ENCODE data around the gene DEAF1. TPM values are rescaled to one million over a fixed set of nuclear protein-coding genes. Genes with fewer than 3 reads are reported as not detected.

Gene DEAF1
- total RNA-seq, 2 experiments from 2014 or later = 44.0 to 48.8 TPM

DNA sequence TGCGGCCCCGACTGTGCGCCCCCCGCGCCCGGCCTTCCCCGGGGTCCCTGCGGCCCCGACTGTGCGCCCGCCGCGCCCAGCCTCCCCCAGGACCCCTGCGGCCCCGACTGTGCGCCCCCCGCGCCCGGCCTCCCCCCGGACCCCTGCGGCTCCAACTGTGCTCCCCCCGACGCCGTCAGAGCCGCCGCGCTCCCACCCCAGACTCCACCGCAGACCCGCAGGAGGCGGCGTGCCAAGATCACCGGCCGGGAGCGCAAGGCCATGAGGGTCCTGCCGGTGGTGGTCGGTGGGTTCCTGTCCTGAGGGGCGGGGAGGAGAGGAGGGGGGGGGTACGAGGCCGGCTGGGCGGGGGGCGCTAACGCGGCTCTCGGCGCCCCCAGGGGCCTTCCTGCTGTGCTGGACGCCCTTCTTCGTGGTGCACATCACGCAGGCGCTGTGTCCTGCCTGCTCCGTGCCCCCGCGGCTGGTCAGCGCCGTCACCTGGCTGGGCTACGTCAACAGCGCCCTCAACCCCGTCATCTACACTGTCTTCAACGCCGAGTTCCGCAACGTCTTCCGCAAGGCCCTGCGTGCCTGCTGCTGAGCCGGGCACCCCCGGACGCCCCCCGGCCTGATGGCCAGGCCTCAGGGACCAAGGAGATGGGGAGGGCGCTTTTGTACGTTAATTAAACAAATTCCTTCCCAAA, 54.9 kb downstream of the DEAF1 start:
- Mint-ChIP-seq H3K36me3 (ENCODE audit: low read depth) (no peaks in the 10 kb centered on the region), H3K4me3 (no peak overlapping the region), H3K4me1 (peaks cover 11% of the 10 kb centered on the region), H3K27ac (no peak overlapping the region), H3K27me3 (peaks cover 30% of the 10 kb centered on the region), H3K9me3 (no peaks in the 10 kb centered on the region)
- DNase-seq = no peak
- ChIA-PET CTCF (interaction anchor here (1.0 kb wide), 1 partner anchor 30 kb away, joined by 3 read pairs; no protein-coding TSS in a partner anchor), POLR2A (no interaction called here)

GRCh38 chr11:639332-639955, 55.6 kb downstream of the DEAF1 start:
- H3K27ac Mint-ChIP-seq = no peak overlapping the region
- DNase-seq = no peak
- POLR2A ChIA-PET = no interaction called here
- peaks cover 35% of the 10 kb centered on the region for H3K27me3 Mint-ChIP-seq
- CTCF ChIA-PET = no interaction called here
- H3K9me3 Mint-ChIP-seq = no peaks in the 10 kb centered on the region
- H3K4me1 Mint-ChIP-seq = peaks cover 11% of the 10 kb centered on the region
- H3K36me3 Mint-ChIP-seq (ENCODE audit: low read depth) = no peaks in the 10 kb centered on the region
- H3K4me3 Mint-ChIP-seq = no peak overlapping the region

DNA sequence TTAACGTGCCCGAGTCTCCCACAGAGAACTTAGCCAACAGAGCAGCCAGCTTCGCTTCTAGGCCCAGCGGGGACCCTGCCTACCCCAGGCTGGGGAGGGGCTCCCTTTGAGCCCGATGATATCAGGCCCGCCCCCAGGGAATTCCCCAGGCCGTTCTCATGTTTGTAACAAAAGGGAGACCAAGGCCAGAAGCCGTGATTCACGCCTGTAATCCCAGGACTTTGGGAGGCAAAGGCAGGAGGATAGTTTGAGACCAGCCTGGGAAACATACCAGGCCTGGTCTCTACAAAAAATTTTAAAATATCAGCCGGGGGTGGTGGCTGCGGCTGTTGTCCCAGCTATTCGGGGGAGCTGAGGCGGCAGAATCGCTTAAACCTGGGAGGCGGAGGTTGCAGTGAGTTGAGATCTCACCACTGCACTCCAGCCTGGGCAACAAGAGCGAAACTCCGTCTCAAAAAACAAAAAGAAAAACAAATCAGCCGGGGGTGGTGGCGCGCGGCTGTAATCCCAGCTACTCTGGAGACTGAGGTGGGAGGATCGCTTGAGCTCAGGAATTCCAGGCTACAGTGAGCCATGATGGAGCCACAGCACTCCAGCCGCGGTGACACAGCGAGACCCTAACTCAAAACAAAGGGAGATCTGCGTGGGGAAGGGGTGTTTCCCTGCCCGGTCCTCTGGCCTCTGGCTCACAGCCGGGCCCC, 56.2 kb downstream of the DEAF1 start:
- H3K4me3 Mint-ChIP-seq = no peak overlapping the region
- peak overlapping the region; percentile 36 for H3K27ac Mint-ChIP-seq
- no peaks in the 10 kb centered on the region for H3K36me3 Mint-ChIP-seq (ENCODE audit: low read depth)
- POLR2A ChIA-PET = no interaction called here
- CTCF ChIA-PET = interaction anchor here (1.1 kb wide), 1 partner anchor 109 kb away, joined by 3 read pairs; the partner anchor contains the start of gene TALDO1
- H3K27me3 Mint-ChIP-seq = peaks cover 35% of the 10 kb centered on the region
- no peaks in the 10 kb centered on the region for H3K9me3 Mint-ChIP-seq
- peaks cover 11% of the 10 kb centered on the region for H3K4me1 Mint-ChIP-seq
- no peak for DNase-seq

DNA sequence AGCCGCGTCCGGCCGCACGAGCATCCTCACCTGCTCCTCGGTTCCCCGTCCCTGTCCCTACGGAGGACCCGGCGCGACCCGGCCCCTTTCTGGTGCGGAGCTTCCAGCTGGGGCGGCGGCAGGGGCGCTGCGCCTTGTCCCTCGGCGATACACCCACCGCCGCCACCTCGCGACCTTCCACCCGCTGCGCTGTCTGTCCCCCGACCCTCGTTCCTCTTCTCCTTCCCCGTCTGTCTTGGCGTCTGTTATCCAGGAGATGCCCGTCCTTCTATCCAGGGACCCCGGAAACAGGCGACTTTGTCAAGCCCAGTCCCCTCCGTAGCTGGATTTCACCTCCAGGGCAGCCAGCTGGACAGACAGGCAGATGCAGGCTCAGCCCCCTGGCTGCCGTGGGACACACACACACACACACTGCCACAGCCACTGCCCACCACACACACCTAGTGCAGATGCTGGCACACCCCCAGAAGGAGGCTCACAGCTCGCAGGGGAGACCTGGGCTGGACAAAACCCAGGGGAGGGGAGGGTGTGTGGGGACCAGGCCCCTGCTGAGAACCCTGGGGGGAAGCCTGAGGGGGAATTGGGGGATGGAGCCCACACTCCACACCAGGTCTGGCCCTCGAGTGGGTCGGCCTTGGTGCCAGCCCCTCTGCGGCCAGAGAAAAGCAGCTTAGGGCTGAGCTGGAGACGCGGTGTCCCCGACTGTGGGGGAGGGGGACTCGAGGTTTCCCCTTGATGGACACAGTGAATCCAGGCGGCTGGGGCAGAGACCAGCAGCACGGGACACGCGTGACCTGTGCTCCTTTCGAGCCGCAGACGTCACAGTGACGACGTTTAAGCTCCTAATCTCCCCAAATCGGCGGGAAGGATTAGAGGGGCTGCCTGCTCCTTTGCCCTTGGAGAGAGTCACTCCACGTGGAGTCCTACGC, 57.2 kb downstream of the DEAF1 start:
- Mint-ChIP-seq H3K4me1 (peaks cover 11% of the 10 kb centered on the region), H3K27ac (peak overlapping the region; percentile 50), H3K27me3 (peaks cover 36% of the 10 kb centered on the region), H3K36me3 (ENCODE audit: low read depth) (no peaks in the 10 kb centered on the region), H3K4me3 (no peak overlapping the region), H3K9me3 (no peaks in the 10 kb centered on the region)
- CTCF ChIA-PET = interaction anchor here (1.1 kb wide), 1 partner anchor 109 kb away, joined by 3 read pairs; the partner anchor contains the start of gene TALDO1
- DNase-seq = no peak
- POLR2A ChIA-PET = no interaction called here

- POLR2A ChIA-PET = no interaction called here
- H3K27me3 Mint-ChIP-seq = peaks cover 37% of the 10 kb centered on the region
Measured at GRCh38 chr11:637333-637592, 57.8 kb downstream of the DEAF1 start.

GRCh38 chr11:636511-637332, 58.3 kb downstream of the DEAF1 start, which contains the start of gene DRD4:
TSS of gene DRD4 (plus strand) at chr11:637269. CDS start at chr11:637305, 36 bp downstream.
- Mint-ChIP-seq H3K27ac (peak within 1 kb of the TSS; percentile 50), H3K36me3 (ENCODE audit: low read depth) (no peaks in the 10 kb centered on the region), H3K4me1 (peaks cover 11% of the 10 kb centered on the region), H3K9me3 (no peaks in the 10 kb centered on the region), H3K4me3 (no peak within 1 kb of the TSS), H3K27me3 (peaks cover 37% of the 10 kb centered on the region)
- CTCF ChIA-PET = no interaction called here
- DNase-seq = no peak
- POLR2A ChIA-PET = no interaction called here

More at GRCh38 chr11:637333-637592, 57.8 kb downstream of the DEAF1 start:
- CTCF ChIA-PET = no interaction called here
- no peaks in the 10 kb centered on the region for H3K36me3 Mint-ChIP-seq (ENCODE audit: low read depth)
- no peak overlapping the region for H3K4me3 Mint-ChIP-seq
- H3K9me3 Mint-ChIP-seq = no peaks in the 10 kb centered on the region
- DNase-seq = no peak
- H3K27ac Mint-ChIP-seq = no peak overlapping the region
- peaks cover 11% of the 10 kb centered on the region for H3K4me1 Mint-ChIP-seq

DNA sequence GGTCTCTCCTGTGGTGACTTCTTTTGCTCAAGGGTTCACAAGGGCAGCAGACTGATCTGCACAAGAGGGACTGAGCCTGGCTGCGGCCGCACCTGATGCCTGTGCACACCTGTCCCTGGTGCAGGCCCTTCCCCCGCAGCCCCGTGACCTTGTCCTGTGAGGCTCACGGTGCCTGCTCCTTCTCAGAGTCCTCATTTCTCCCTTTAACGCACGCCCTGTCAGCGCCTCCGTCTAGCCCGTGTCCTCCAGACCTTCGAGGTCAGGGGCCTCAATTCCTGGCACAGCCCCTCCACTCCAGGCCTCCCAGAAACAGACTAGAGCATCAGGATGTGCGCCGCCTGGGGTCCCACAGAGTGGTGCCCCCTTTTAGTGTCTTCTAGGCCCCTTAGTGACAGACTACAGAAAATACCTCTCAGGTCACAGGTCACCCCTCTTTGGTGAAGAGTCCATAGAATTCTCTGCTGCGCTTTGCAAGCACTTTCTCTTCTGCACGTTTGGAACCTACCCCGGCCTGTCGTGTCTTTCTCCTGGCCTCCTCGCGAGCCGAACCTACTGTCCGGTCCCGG, 59.0 kb downstream of the DEAF1 start:
- no peak for DNase-seq
- Mint-ChIP-seq H3K27me3 (peaks cover 37% of the 10 kb centered on the region), H3K9me3 (no peaks in the 10 kb centered on the region), H3K4me3 (no peak overlapping the region), H3K27ac (no peak overlapping the region), H3K36me3 (ENCODE audit: low read depth) (no peaks in the 10 kb centered on the region), H3K4me1 (peaks cover 11% of the 10 kb centered on the region)
- ChIA-PET POLR2A (no interaction called here), CTCF (interaction anchor here (0.7 kb wide), 1 partner anchor 171 kb away, joined by 3 read pairs; no protein-coding TSS in a partner anchor)

DNA sequence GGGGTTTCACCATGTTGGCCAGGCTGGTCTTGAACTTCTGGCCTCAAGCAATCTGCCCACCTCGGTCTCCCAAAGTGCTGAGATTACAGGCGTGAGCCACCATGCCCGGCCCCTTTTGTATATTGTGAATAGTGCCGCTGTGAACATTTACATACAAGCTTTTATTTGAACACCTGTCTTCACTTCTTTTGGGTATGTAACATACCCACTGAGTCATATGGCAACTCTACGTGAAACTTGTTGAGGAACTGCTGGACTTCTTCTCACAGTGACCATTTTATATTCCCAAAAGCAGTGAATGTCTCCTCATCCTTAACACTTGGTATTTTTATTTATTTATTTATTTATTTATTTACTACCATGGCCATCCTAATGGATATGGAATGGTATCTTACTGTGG, 64.2 kb downstream of the DEAF1 start:
- peaks cover 32% of the 10 kb centered on the region for H3K27me3 Mint-ChIP-seq
- H3K4me1 Mint-ChIP-seq = peaks cover 21% of the 10 kb centered on the region
- no peak for DNase-seq
- POLR2A ChIA-PET = no interaction called here
- H3K9me3 Mint-ChIP-seq = no peaks in the 10 kb centered on the region
- H3K4me3 Mint-ChIP-seq = no peak overlapping the region
- peaks cover 2% of the 10 kb centered on the region for H3K36me3 Mint-ChIP-seq (ENCODE audit: low read depth)
- no peak overlapping the region for H3K27ac Mint-ChIP-seq
- CTCF ChIA-PET = no interaction called here

GRCh38 chr11:629237-629583, 65.8 kb downstream of the DEAF1 start:
- Mint-ChIP-seq H3K27me3 (peaks cover 27% of the 10 kb centered on the region), H3K4me1 (peaks cover 21% of the 10 kb centered on the region), H3K36me3 (ENCODE audit: low read depth) (peaks cover 2% of the 10 kb centered on the region), H3K9me3 (no peaks in the 10 kb centered on the region), H3K4me3 (peak overlapping the region; percentile 18), H3K27ac (peak overlapping the region; percentile 21)
- POLR2A ChIA-PET = interaction anchor here (1.0 kb wide), 1 partner anchor 8 kb away, joined by 7 read pairs; no protein-coding TSS in a partner anchor
- no peak for DNase-seq
- CTCF ChIA-PET = interaction anchor here (0.7 kb wide), 1 partner anchor 52 kb away, joined by 3 read pairs; no protein-coding TSS in a partner anchor

GRCh38 chr11:628056-628455, 67.0 kb downstream of the DEAF1 start:
- peaks cover 21% of the 10 kb centered on the region for H3K4me1 Mint-ChIP-seq
- H3K9me3 Mint-ChIP-seq = no peaks in the 10 kb centered on the region
- no peak overlapping the region for H3K4me3 Mint-ChIP-seq
- H3K36me3 Mint-ChIP-seq (ENCODE audit: low read depth) = peaks cover 2% of the 10 kb centered on the region
- POLR2A ChIA-PET = no interaction called here
- peak overlapping the region; percentile 38 for H3K27ac Mint-ChIP-seq
- peaks cover 27% of the 10 kb centered on the region for H3K27me3 Mint-ChIP-seq
- no peak for DNase-seq
- CTCF ChIA-PET = no interaction called here

DNA sequence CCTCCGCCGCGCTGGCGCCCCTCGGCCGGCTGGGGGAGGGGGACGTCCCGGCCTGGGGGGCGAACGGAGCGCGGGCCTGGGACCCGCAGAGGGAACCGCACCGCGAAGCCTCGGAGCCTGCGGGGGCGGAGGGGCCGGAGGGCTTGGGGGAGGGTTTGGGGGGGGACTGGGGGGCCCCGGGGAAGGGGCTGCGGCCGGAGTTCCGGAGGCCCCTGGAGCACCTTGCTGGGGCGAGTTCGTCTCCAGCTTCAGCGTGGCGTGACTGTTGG, 67.8 kb downstream of the DEAF1 start:
- no peak for DNase-seq
- peaks cover 21% of the 10 kb centered on the region for H3K4me1 Mint-ChIP-seq
- H3K9me3 Mint-ChIP-seq = no peaks in the 10 kb centered on the region
- POLR2A ChIA-PET = no interaction called here
- CTCF ChIA-PET = no interaction called here
- H3K36me3 Mint-ChIP-seq (ENCODE audit: low read depth) = peaks cover 2% of the 10 kb centered on the region
- no peak overlapping the region for H3K4me3 Mint-ChIP-seq
- H3K27me3 Mint-ChIP-seq = peaks cover 25% of the 10 kb centered on the region
- no peak overlapping the region for H3K27ac Mint-ChIP-seq

All from activated CD4-positive, alpha-beta T cell treated with anti-CD3 and anti-CD28 coated beads, Interleukin-2, amount 10 ng/mL, durations not matched to agents 7 days and 5 days (primary cell).